Fibroblast of villous mesenchyme (primary cell): Measurements from ENCODE around the gene LRP1. TPM values are rescaled to one million over a fixed set of nuclear protein-coding genes. Genes with fewer than 3 reads are reported as not detected.
A peak's percentile ranks its signal among the peaks of the same experiment; 100 is the strongest.

Experiments
- DNase-seq: peaks from one replicate; pipeline ENCODE4 v3.0.0-alpha.2; 2010; ENCODE audit warnings: low read depth
- H3K4me3 ChIP-seq: 2 replicates; pipeline ENCODE4 v1.5.1; 2011; ENCODE audit warnings: low read depth, mild to moderate bottlenecking, low read length
- total RNA-seq: library from RNA; depleted of rRNA; stranded (reverse); fragments of >200 nt; gene quantifications from 2 replicates; pipeline ENCODE4 v1.2.3, GENCODE V29; 2012
- TF ChIP-seq, protein P1 (sequence below): IDR thresholded peaks from 2 replicates; pipeline ENCODE4 v1.5.1; 2012; ENCODE audit warnings: low read depth, mild to moderate bottlenecking, low read length; ENCODE audit not compliant: insufficient read depth

The LRP1 gene
- total RNA-seq, 1 donor = 228 TPM

DNA sequence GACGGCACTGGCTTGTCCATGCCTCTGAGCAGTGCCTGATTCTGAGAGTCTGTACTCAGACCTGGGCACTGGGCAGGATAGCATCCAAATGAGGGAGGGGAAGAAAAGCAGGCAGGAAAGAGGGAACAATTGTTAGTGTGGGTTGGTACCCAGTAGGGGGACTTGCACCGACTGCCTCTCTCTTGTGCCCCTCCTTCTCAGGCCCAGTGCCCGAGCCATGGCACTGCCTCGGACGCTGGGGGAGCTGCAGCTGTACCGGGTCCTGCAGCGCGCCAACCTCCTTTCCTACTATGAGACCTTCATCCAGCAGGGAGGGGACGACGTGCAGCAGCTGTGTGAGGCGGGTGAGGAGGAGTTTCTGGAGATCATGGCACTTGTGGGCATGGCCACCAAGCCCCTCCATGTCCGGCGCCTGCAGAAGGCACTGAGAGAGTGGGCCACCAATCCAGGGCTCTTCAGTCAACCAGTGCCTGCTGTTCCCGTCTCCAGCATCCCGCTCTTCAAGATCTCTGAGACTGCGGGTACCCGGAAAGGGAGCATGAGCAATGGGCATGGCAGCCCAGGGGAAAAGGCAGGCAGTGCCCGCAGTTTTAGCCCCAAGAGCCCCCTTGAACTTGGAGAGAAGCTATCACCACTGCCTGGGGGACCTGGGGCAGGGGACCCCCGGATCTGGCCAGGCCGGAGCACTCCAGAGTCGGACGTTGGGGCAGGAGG is 37.2 kb upstream of the LRP1 start:
- TF ChIP-seq, protein P1, sequence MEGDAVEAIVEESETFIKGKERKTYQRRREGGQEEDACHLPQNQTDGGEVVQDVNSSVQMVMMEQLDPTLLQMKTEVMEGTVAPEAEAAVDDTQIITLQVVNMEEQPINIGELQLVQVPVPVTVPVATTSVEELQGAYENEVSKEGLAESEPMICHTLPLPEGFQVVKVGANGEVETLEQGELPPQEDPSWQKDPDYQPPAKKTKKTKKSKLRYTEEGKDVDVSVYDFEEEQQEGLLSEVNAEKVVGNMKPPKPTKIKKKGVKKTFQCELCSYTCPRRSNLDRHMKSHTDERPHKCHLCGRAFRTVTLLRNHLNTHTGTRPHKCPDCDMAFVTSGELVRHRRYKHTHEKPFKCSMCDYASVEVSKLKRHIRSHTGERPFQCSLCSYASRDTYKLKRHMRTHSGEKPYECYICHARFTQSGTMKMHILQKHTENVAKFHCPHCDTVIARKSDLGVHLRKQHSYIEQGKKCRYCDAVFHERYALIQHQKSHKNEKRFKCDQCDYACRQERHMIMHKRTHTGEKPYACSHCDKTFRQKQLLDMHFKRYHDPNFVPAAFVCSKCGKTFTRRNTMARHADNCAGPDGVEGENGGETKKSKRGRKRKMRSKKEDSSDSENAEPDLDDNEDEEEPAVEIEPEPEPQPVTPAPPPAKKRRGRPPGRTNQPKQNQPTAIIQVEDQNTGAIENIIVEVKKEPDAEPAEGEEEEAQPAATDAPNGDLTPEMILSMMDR = no peak
- DNase-seq = no peak
- peak overlapping the region; percentile 93 for H3K4me3 ChIP-seq

- no peak for DNase-seq
- peak overlapping the region; percentile 93 for H3K4me3 ChIP-seq
- TF ChIP-seq, protein P1 = no peak
These were observed 36.4 kb upstream of the LRP1 start for GRCh38 chr12:57091638-57092528.

- no peak for DNase-seq
- TF ChIP-seq, protein P1 = no peak
These were observed 35.8 kb upstream of the LRP1 start for GRCh38 chr12:57092529-57092862.

DNA sequence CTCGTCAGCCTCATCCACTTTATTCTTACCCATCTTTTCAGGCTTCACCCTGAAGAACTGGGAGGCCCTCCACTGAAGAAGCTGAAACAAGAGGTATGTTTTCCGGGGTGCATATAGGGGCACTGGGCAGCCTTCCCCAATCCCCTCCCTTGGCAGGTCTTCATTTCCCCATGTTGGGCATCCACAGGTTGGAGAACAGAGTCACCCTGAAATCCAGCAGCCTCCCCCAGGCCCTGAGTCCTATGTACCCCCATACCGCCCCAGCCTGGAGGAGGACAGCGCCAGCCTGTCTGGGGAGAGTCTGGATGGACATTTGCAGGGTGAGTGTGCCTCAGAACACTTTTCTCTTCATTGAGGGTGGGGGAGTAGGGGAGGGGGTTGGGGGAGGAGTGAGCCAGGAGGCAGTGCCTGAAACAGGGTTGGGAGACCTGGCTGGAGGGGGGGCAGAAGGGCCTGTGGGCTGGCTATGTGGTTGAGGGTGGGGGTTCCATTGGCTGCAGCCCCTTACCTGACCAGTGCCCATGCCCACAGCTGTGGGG is 35.3 kb upstream of the LRP1 start:
- DNase-seq = no peak
- TF ChIP-seq, protein P1 = no peak
- no peak overlapping the region for H3K4me3 ChIP-seq

More at GRCh38 chr12:57092529-57092862, 35.8 kb upstream of the LRP1 start:
- no peak overlapping the region for H3K4me3 ChIP-seq

- DNase-seq = peak; percentile 84
- no peak overlapping the region for H3K4me3 ChIP-seq
- TF ChIP-seq, protein P1 = peak; percentile 61
These were observed 34.7 kb upstream of the LRP1 start for GRCh38 chr12:57093415-57094207.

- TF ChIP-seq, protein P1 = no peak
- H3K4me3 ChIP-seq = no peak overlapping the region
- DNase-seq = no peak
These were observed 33.8 kb upstream of the LRP1 start for GRCh38 chr12:57094208-57095160.
